HepG2 (cell line): ENCODE results near the gene GZF1. TPM values are rescaled to one million over a fixed set of nuclear protein-coding genes. Genes with fewer than 3 reads are reported as not detected.

Experiments used
- DRAP1 ChIP-seq: IDR thresholded peaks from 2 replicates; pipeline ENCODE4 v1.6.1; 2016; ENCODE audit warnings: missing genetic modification reagents, missing compliant biosample characterization
- HMGXB3 ChIP-seq: sonication (generic); formaldehyde crosslinking; IDR thresholded peaks from 2 replicates; pipeline ENCODE4 v1.4.0; 2020; ENCODE audit warnings: missing genetic modification reagents, borderline replicate concordance
- PAXIP1 ChIP-seq: sonication (generic); formaldehyde crosslinking; conservative IDR thresholded peaks from 2 replicates; pipeline ENCODE4 v1.4.0; 2020; ENCODE audit warnings: mild to moderate bottlenecking, missing genetic modification reagents, moderate library complexity
- PHF5A ChIP-seq: IDR thresholded peaks from one replicate; pipeline ENCODE4 v1.6.1; 2018; ENCODE audit warnings: low read depth, missing genetic modification reagents; ENCODE audit not compliant: unreplicated experiment
- PRDM10 ChIP-seq: sonication (generic); formaldehyde crosslinking; IDR thresholded peaks from 2 replicates; pipeline ENCODE4 v1.4.0; 2020; ENCODE audit warnings: low read depth, missing genetic modification reagents
- SAFB2 ChIP-seq: sonication (generic); formaldehyde crosslinking; IDR thresholded peaks from 2 replicates; pipeline ENCODE4 v1.5.1; 2020; ENCODE audit warnings: missing genetic modification reagents, low read depth, mild to moderate bottlenecking, borderline replicate concordance
- SKIL ChIP-seq: sonication (generic); formaldehyde crosslinking; IDR thresholded peaks from 2 replicates; pipeline ENCODE4 v1.8.0; 2022; ENCODE audit warnings: missing genetic modification reagents, mild to moderate bottlenecking, moderate library complexity, borderline replicate concordance
- ZNF260 ChIP-seq: sonication (generic); formaldehyde crosslinking; IDR thresholded peaks from 2 replicates; pipeline ENCODE4 v1.4.0; 2020; ENCODE audit warnings: missing genetic modification reagents, low read depth, mild to moderate bottlenecking, borderline replicate concordance
- ZNF557 ChIP-seq: sonication (generic); formaldehyde crosslinking; IDR thresholded peaks from 2 replicates; pipeline ENCODE4 v1.4.0; 2020; ENCODE audit warnings: missing genetic modification reagents
- ZNF720 ChIP-seq: sonication (generic); formaldehyde crosslinking; IDR thresholded peaks from 2 replicates; pipeline ENCODE4 v1.4.0; 2020; ENCODE audit warnings: missing genetic modification reagents
- ZNF800 ChIP-seq: sonication (generic); formaldehyde crosslinking; IDR thresholded peaks from 2 replicates; pipeline ENCODE4 v1.4.0; 2020; ENCODE audit warnings: missing genetic modification reagents
- polyA plus RNA-seq, 8 experiments: library from polyadenylated mRNA; depleted of rRNA in 3 of 8; stranded (reverse) in 7 of 8; unstranded in 1 of 8; fragments of >200 nt; fragmentation: Illumina TruSeq in 4 of 8; extraction: Trizol in 4 of 8; gene quantifications; 2 replicates each; pipeline versions ENCODE4 v1.2.1 to v1.2.3, GENCODE V29; 2011 to 2016; ENCODE audit warnings: low read depth in 4 of 8, missing spikeins in 1 of 8, mixed read lengths in 1 of 8; ENCODE audit not compliant: insufficient read depth in 1 of 8
- total RNA-seq, 5 experiments: library from RNA; depleted of rRNA; stranded (reverse); fragments of >200 nt; fragmentation: Illumina TruSeq; extraction: Trizol; gene quantifications; 2 replicates each; pipeline ENCODE4 v1.2.3, GENCODE V29; 2016; ENCODE audit warnings: low read depth in 1 of 5

Gene GZF1
- total and polyA plus RNA-seq, 2 of the 13 experiments (the other 11 are each of a cell fraction or from before 2014, with no cell fraction given), result 16.9 to 26.0 TPM

- TF ChIP-seq HMGXB3 (CRISPR knock-in tag) (no peak), ZNF557 (CRISPR knock-in tag) (no peak), PRDM10 (CRISPR knock-in tag) (no peak), ZNF800 (CRISPR knock-in tag) (no peak), PAXIP1 (CRISPR knock-in tag) (peak; percentile 25; the same call in 1 of the 2 replicates), SKIL (CRISPR knock-in tag) (no peak), SAFB2 (no peak), ZNF720 (CRISPR knock-in tag) (no peak), PHF5A (CRISPR knock-in tag) (no peak), ZNF260 (CRISPR knock-in tag) (no peak), DRAP1 (CRISPR knock-in tag) (peak; percentile 65)
These were observed 2.9 kb upstream of the GZF1 start (continued) for GRCh38 chr20:23358923-23359593.
